Stimulated activated CD4-positive, alpha-beta T cell treated with anti-CD3 and anti-CD28 coated beads, Interleukin-2, amount 100 ng/mL, for 4 hours (primary cell): ENCODE results near the gene DDOST.
"Not testable (repeated sequence)": the region's sequence is repeated elsewhere in the genome, so short reads cannot be mapped to it uniquely, and the experiment has no call there.

Experiments used
- DNase-seq: peaks from one replicate; pipeline ENCODE4 v3.0.0-alpha.2; 2020; ENCODE audit warnings: low read depth

Gene DDOST

DNA sequence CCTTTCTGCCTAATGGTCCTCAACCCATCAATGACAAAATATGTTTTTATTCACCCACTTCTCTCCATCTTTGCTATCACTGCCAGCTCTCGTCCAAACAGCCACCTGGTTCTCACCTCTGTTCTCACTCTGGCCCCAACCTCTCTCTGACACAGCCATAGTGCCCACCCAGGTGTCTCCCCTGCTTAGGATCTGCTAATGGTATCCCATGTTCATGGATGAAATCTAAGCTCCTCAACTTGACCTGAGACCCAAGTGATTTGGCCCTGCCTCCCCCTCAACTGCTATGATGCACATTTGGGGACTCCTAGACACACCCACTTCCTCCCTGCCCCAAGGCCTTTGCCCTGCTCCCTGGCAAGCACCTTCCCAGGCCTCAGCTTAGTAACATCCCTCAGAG lies 30.7 kb upstream of the DDOST start:
- DNase-seq = no peak

DNA sequence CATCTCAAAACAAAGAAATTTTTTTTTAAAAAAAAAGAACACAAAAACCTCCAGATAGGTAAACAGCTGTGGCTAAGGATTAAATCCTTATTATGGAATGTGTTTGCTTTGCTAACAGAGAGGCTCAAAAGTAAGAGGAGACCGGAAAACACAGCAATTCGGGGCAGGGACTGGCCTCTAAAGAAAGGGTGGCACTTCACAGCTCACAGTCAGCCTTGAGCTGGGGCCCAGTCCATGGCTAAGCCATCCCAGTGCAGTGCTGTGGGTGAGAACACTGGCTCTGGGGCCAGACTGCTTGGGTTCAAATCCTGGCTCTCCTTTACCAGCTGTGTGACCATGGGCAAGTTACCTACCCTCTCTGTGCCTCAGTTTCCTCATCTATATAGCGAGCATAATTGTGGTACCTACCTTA lies 28.5 kb upstream of the DDOST start:
- no peak for DNase-seq

DNA sequence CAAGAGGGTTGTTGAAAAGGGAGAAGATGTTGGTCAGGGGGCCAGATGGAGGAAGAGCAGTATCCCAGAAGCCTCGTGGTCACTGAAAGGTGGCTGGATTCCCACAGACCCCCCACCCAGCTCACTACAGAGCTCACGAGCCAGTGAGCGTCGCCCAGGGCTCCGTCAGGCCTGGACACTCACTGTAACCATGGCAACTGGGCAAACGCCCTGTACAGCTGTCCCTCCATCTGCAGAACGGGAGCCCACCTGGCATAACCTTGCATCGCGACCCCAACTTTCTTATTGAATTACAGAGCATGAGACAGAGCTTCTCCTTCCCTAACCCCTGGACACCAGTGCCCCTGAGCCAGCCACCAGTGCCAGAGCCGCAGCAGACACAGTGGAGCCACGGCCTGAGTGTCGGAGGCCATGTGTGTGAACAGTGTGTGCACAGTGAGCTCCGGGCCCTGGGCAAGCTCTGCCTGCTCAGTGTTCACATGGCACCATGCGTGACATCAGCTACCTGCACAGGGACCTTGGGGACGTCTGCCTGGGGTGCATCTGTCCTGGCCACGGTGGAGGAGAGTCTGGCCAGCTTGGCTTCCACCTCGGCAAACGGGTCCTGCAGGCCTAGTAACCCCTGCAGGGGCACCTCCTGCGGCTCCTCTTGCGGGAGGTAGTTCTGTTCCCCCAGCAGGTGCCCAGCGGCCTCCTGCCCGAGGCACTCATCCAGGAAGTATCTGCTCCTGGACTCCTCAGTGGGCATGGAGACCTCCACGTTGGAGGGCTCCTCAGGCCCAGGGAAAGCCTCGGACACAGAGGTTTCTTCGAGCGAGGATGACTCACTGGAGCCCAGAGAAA lies 25.9 kb upstream of the DDOST start:
- DNase-seq = no peak

DNA sequence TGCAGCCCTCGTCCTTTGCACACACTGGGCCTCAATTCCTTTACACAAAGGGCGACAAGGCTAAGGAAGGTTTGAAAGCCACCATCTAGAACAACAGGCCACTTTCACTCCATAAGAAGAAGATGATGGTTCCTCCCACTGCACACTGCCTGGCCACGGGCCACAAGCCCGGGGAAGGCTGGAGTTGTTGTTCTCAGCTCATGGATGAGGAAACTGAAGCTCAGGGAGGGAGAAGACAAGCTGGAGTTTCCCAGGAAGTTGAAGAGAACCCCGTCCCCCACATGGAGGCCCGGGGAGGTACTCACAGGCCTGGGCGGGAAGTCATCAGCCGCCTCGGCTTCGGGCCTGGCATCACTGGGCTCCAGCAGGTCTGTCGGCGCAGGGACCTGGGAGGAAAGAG lies 24.6 kb upstream of the DDOST start:
- DNase-seq = no peak

DNA sequence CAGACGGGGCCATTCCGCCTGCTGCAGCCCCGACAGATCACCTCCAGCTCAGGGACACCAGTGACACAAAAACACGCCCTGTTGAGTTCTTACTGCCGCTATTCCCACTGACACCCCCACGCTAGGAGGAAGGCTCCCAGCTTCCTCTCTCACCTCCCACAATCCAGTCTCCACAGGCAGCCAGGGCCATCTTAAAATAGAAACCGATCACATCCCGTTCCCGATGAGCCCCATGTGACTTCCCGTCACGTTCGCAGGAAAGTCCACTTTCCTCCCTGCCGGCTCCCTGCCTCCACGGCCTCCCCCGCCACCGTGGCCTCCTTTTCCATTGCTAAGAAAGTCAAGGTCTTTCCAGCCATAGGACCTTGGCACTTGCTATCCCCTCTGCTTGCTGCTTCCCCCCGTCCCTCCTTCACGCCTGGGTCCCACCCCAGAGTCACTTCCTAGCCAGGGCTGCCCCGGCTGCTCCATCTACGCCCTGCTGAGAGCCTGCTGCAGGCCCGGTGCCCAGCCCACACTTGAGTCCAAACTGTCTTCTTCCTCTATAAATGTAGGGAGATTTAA lies 24.0 kb upstream of the DDOST start:
- no peak for DNase-seq

DNA sequence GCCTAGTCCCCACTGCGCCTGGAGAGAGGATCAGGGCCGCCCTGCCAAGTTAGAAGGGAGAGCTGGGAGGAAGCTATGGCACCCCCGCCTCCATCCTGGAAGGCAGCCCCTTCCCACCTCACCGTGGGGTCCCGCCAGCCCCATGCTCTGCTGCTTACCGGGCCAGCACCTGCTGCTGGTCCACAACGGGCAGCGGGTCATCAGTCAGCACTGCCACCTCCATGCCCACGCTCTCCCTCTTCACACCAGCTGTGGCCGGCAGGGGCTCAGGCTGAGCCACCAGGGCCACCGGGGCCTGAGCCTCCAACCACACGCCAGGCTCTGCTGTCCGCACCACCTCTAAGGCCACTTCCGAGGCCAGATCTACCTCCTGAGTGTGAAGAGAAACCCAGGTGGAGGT lies 23.5 kb upstream of the DDOST start:
- no peak for DNase-seq

DNA sequence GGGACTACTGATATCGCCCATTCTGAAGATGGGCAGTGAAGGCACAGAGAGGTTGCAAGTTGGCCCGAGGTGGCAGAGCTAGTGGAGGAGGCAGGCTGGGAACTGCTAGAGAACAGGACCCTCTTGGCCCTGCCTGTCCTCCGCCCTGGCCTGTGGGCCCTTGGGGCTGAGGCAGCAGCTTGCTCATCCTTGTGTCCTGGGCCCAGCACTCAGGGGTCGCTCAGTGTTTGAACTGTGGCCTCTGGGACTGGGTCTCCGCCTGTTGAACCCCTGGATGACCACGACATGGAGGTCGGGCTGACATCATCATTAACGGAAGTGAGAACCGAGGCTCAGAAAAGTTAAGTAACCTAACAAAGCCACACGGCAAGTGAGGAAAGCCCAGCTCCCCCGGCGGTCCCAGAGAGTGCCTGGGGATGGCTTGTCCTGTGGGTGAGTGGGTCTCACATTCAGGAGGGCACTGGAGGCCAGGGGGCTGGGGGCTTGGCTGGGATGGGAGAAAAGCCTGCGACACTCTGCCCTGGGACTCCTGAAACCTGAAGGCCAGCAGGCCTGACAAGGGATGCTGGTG lies 23.0 kb upstream of the DDOST start:
- DNase-seq = no peak

DNA sequence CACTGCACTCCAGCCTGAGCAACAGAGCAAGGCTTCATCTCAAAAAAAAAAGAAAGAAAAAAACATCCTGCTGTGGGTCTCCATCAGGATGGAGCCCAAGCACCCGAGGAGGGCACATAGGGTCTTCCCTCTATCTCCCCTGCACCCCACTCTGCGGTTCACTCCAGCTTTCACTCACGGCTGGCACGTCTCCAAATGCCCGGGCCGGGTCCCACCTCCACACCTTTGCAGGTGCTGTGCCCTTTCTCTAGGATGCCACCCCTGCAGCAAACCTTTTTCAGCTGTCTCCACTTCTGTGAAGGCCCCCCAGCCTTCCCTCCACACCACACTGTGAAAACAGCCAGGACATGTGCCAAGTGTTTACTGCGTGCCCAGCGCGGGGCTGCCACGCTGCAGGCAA lies 22.4 kb upstream of the DDOST start:
- DNase-seq = no peak

DNA sequence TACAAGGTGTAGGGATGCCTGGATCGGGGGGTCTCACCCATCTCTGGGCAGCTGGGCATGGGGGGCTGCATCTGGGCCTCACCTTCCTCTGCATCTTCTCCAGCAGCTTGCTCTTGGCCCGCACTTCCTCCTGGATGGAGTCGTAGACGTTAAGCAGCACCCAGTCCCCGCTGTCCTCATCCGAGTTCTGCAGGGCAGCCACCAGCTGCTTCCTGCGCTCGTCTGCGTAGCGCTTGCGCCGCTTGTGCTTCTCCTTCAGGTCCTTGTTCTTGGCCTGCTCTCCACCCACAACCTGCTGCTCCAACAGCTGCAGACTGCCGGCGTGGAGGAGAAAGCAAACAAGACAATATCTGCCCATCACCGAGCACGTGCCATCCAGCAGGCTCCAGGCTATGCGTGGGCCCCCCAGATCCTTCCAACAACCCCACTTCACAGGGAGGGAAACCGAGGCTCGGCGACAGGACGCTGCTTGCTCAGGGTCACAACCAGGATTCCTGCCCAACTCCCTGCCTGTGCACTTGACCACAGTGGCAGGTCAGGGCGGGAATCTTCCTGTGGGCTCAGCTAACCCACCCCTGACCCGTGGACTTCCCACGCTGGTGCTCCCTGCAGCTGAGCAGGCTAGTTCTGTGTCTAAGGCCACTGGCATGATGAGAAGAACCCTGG lies 21.5 kb upstream of the DDOST start:
- DNase-seq = no peak

DNA sequence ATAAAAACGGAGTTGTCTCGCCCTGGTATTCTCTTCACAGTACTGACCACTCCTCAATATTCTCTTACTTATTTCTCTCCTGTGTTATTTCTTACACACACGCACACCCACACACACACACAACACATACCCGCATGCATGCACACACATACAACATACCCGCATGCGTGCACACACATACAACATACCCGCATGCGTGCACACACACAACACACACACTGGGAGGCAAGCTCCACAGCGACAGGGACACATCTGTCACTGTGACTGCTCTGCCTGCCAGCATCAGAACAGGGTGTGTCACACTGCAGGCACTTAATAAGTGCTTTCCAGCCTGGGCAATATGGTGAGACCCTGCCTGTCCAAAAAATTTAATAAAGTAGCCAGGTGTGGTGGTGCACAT lies 20.8 kb upstream of the DDOST start:
- DNase-seq = no peak

DNA sequence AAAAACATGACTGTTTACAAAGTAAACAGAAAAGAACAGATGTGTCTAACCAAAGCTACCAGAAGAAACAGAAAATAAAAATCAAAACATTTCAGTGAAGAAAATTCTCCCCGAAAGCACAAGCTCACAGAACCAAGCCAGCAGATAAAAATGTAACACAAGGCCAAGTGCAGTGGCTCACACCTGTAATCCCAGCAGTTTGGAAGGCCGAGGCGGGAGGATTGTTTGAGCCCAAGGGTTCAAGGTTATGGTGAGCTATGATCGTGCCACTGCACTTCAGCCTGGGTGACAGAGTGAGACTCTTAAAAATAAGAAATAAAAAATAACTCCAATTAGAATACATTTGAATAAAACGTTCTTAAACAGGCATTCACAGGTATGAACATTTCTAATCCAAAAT lies 19.1 kb upstream of the DDOST start:
- DNase-seq = no peak

DNA sequence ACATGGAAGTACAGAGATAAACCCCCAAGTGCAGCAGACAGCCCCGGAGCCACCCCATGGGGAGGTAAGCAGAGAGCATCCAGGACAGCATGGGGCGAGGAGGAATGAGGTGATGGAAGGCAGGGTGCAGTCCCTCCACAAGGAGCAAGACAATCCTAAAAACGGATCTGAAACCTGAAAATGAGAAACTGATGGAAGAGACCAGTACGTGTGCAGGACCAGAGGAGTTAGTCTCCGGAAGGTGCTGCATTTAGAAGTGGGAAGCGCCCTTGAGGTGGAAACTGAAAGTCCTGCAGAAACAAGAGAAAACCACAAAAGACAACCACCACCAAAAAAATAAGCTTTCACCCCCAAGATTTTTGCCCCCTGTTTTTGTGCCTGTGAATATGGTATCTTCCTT lies 17.4 kb upstream of the DDOST start:
- no peak for DNase-seq

DNA sequence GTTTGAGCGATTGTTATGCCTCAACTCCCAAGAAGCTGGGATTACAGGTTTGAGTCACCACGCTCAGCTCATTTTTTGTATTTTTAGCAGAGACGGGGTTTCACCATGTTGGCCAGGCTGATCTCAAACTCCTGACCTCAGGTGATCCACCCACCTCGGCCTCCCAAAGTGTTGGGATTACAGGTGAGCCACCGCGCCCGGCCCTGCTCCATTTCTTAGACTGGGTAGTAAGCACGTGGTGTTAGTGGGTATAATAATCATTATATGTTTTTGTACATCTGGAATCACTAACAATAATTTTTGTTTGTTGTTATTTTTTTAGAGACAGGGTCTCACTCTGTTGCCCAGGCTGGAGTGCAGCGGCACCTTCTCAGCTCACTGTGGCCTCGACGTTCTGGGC lies 12.5 kb upstream of the DDOST start:
- not testable (repeated sequence) for DNase-seq

DNA sequence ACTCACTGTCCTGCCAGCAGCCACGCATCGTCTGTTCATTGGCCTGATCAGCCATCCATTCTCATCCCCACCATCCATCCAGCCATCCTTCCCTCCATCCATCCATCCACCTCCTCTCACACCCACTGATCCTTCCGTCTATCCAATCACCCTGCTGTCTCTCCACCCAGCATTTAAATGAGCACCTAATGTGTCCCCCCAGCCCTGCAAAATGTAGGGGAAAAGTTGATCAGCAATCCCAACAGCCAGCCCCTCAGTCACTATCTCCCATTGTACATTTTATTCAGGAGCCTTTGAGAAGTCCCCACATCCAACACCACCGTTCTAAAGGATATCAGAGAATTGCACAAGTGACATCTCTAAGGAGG lies 11.1 kb upstream of the DDOST start:
- no peak for DNase-seq

DNA sequence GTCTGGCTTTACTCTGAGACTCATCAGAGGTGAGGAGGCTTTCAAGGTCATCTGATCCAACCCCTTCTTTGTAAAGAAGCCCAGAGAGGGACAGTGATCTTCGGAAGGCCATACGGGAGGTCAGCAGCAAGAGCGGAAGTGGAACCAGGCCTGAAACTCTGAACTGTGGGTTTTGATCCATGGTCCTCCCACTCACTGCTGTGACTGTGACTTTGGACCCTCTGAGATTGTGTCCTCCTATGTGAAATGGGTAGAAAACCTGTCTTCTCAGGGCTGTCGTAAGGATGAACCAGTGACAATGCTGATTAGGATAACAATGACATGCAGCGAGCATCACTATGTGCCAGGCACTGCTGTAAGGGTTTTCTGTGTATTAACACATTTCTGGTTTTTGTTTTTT lies 9.8 kb upstream of the DDOST start:
- DNase-seq = no peak

DNA sequence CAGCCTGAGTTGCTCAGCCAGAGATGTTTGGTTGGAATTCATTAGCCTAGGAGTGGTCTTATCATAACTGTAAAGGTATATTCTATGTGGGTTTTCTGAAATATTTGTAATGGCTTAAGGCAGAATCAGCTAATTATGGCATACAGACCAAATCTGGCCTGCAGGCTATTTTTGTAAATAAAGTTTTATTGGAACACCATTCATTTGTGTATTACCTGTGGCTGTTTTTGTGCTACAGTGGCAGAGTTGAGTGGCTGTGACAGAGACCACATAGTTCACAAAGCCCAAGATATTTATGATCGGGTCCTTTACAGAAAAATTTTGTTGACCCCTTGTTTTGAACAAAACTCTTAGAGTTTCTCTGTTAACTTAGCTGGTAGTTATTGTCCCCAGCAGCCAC lies 7.4 kb upstream of the DDOST start:
- no peak for DNase-seq

DNA sequence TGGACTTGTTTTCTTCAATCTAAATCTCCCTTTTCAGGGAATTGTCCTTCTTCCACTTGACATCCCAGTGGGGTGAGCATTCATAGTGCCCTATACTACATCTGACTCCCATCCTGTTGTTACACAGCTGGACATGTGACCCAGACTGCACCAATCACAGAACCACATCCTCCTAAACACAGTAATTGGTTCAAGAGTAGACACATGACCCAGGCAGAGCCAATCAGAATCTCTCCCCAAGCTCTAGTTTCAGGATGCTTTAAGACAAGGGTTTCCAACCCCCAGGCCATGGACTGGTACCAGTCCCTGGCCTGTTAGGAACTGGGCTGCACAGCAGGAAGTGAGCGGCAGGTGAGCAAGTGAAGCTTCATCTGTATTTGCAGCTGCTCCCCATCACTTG lies 5.6 kb upstream of the DDOST start:
- DNase-seq = no peak

DNA sequence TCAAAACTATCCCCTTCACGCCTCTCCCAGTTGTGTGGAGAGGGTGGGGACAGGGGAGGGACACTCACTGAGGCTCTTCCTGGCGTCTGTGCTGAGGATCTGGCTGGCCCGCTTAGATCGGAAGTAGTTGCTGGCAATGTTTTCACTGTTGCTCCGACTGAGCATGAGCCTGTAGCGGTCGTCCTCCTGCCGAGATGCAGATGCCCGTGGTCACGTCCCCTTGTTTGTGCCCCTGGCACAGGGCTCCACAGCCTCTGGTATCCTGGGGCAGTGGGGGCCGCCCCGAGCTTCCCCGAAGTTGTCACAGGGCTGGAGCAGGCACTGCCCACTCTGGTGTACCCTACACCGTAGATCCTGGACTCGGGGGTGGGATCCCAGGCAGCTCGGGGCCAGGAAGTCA lies 5.0 kb upstream of the DDOST start:
- DNase-seq = no peak

DNA sequence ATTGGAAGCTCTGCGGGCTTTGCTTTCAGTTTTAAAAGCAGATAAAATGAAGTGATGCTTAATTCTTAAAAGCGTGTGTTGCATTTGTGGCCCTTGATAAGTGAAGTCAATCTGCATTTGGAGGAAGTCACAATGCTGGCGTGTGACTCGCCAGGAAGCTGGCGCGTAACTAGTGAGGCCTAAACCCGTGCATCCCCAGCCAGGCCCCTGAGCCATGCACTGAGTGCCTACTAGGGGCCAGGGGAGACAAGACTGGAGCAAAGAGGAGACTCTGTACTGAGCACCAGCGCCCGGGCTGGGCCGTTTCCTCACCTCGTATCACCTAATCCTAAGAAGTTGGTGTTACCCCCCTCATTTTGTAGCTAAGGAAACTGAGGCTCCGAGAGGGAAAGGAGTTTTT lies 4.6 kb upstream of the DDOST start:
- DNase-seq = no peak

DNA sequence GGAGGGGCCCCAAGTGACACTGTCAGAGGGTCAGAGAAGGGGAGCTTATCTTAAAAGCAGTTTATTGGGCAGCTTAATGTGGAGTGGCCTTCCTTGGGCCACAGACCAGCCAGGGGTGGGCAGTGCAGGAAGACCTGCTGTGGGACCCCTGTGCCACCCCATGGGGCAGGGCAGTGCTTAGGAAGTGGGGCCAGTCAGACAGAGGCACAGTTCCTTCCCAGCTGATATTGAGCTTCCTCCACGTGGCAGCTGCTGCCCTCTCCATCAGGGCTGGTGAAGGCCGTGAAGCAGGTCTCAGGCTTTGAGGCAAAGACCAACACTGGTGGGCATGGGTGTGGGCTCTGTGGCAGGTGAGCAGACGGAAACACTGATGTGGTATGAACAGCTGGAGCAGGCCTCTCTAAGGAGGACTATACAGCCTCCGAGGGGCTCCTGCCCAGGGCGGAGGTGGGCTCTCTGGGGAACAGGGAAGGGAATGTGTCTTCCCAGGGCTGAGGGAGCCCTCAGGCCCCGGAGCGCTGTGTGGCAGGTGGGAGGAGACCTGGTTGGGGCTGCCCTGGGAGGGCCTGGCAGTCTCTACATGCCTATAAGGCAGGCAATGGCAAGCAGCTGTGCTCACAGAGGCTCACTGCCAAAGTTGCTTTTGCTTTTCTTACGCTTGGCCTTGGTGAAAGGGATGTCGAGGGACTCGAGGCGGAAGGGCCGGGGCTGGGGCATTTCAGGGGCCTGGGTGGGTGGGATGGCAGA lies 3.0 kb upstream of the DDOST start:
- no peak for DNase-seq

DNA sequence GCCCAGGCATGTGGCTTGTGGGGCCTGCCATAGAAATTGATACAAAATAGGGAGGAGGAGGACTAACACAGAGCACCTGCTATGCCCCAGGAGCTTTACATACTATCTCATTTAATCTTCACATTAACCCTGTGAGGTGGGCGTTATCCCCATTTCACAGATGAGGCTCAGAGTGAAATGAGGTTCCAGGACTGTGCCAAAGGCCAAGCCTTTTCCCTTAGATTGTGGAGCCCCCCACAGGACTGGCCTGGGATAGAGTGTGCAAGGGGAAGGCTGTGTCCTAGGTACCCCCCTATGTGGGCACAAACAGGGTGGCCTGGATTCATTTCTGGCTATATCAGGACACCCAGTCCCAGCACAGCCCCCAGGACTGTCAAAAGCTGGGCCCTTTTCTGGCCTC lies 2.2 kb upstream of the DDOST start:
- DNase-seq = no peak

DNA sequence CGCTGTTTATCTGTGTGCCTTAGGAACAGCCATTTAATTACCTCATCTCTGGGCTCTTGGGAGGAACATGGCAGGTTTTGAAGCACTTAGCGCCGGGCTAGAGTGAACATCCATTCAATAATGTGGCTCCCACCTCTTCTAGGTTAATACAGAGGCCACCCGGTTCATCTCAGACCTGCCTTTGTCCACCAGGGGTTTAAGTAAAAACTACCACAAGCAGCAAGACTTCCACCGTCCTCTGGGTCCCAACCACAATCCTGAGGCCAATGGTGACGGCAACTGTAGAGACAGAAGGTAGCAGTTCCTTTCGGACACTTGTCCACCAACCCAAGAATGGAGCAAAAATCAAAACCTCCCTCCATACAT lies 924 bp upstream of the DDOST start:
- no peak for DNase-seq

DNA sequence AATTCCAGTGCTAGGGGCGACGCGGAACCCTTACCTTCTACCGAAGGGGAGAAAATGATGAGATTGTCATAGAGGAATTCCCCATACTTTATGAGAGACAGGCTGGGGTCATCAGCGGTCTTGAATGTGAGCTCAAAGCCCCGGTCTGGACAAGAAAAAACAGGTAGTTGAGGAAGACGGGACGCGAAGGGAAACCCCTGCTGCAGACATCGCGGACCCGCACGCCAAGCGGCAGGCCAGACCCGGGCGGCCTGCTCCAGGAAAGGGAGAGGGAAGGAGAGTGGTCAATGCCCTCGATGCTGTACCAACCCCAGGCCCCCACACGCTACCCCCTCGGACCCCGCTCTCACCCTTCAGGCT lies 342 bp downstream of the DDOST start:
- no peak for DNase-seq
